ENCODE data around the gene KRTAP4-11. TPM values are rescaled to one million over a fixed set of nuclear protein-coding genes. Genes with fewer than 3 reads are reported as not detected.
"Not testable (repeated sequence)": the region's sequence is repeated elsewhere in the genome, so short reads cannot be mapped to it uniquely, and the experiment has no call there.

Gene KRTAP4-11
- total RNA-seq, 1 donor from 2014 or later = not detected

GRCh38 chr17:41116297-41116696 is 1.9 kb downstream of the KRTAP4-11 start:
- Mint-ChIP-seq H3K36me3 (no peaks in the 10 kb centered on the region), H3K4me1 (ENCODE audit: unreplicated experiment) (peaks cover 4% of the 10 kb centered on the region), H3K4me3 (no peak overlapping the region), H3K27ac (no peak overlapping the region), H3K9me3 (no peaks in the 10 kb centered on the region), H3K27me3 (no peaks in the 10 kb centered on the region)
- TF ChIP-seq, protein P1, sequence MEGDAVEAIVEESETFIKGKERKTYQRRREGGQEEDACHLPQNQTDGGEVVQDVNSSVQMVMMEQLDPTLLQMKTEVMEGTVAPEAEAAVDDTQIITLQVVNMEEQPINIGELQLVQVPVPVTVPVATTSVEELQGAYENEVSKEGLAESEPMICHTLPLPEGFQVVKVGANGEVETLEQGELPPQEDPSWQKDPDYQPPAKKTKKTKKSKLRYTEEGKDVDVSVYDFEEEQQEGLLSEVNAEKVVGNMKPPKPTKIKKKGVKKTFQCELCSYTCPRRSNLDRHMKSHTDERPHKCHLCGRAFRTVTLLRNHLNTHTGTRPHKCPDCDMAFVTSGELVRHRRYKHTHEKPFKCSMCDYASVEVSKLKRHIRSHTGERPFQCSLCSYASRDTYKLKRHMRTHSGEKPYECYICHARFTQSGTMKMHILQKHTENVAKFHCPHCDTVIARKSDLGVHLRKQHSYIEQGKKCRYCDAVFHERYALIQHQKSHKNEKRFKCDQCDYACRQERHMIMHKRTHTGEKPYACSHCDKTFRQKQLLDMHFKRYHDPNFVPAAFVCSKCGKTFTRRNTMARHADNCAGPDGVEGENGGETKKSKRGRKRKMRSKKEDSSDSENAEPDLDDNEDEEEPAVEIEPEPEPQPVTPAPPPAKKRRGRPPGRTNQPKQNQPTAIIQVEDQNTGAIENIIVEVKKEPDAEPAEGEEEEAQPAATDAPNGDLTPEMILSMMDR (conservative IDR thresholded peaks at IDR 0.05) = no peak
- no peak for DNase-seq (ENCODE audit: extremely low spot score, unreplicated experiment)

DNA sequence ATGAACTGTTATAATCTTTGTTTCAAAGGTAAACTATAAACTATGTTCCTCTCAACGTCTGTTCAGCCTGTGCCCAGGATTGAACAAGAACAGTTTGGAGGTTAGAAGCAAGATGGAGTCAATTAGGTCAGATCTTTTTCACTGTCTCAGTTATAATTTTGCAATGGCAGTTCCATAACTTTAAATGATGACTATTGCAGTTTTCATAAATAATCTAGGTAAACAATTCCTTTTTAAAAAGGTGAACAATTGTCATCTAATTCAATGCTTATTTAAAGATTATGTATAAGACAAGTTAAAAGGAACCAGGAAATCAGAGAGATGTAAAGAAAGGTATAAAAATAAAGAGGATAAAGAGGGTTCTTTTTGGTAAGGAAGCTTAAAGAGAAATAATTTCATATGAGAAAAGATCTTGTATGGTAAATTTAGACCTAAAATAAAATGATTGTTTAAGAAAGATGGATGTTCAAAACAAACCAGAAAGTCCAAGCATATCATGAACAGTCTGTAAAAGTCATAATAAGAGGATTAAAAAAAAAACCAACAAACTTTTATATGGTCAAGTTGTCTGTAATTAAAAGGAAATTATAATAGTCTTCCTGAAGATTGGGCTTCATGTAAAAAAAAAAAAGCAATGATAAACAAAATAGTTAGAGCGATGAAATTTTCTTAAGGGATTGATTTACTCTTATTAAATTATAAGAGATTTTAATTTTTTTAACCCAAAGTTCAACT is 6.9 kb downstream of the KRTAP4-11 start:
- H3K9me3 Mint-ChIP-seq = peaks cover 6% of the 10 kb centered on the region
- H3K27me3 Mint-ChIP-seq = no peaks in the 10 kb centered on the region

GRCh38 chr17:41108728-41109386 is 9.3 kb downstream of the KRTAP4-11 start:
- not testable (repeated sequence) for H3K4me3 Mint-ChIP-seq; DNase-seq (ENCODE audit: extremely low spot score, unreplicated experiment); H3K27me3 Mint-ChIP-seq; H3K27ac Mint-ChIP-seq; H3K9me3 Mint-ChIP-seq; H3K4me1 Mint-ChIP-seq (ENCODE audit: unreplicated experiment); H3K36me3 Mint-ChIP-seq

More for the DNA sequence above, 6.9 kb downstream of the KRTAP4-11 start:
- H3K36me3 Mint-ChIP-seq = no peaks in the 10 kb centered on the region
- no peak overlapping the region for H3K4me3 Mint-ChIP-seq
- no peak overlapping the region for H3K27ac Mint-ChIP-seq
- no peaks in the 10 kb centered on the region for H3K4me1 Mint-ChIP-seq (ENCODE audit: unreplicated experiment)
- TF ChIP-seq, protein P1 (conservative IDR thresholded peaks at IDR 0.05) = no peak
- DNase-seq (ENCODE audit: extremely low spot score, unreplicated experiment) = no peak

DNA sequence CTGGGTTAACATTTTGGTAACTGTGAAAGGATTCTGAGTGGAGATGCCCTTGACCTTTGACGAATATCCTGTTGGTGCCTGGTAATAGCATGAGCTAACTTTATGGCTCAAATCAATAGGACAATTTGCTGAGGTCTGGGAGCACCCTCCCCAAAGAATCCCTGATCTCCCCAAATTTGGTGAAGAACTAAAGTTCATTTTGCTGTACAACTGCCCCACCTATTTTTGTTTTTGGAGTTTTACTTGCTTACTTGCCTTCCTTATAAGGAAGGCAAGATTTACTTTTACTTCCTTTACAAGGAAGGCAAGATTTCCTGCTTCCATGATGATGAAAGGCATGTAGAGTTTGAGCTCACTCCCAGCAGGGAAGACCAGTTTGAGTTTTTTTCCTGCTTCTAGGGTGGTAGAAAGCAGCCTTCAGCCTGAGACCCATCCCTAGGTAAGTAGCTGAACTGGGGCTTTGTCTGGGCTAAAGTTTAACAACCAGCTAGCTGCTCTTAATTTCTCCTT is 10.2 kb downstream of the KRTAP4-11 start:
- peak overlapping the region; percentile 24 for H3K4me3 Mint-ChIP-seq
- peak overlapping the region; percentile 24 for H3K27ac Mint-ChIP-seq
- H3K27me3 Mint-ChIP-seq = no peaks in the 10 kb centered on the region
- TF ChIP-seq, protein P1 (conservative IDR thresholded peaks at IDR 0.05) = no peak
- peaks cover 6% of the 10 kb centered on the region for H3K9me3 Mint-ChIP-seq
- no peaks in the 10 kb centered on the region for H3K36me3 Mint-ChIP-seq
- DNase-seq (ENCODE audit: extremely low spot score, unreplicated experiment) = no peak
- peaks cover 4% of the 10 kb centered on the region for H3K4me1 Mint-ChIP-seq (ENCODE audit: unreplicated experiment)

- not testable (repeated sequence) for H3K27me3 Mint-ChIP-seq; H3K9me3 Mint-ChIP-seq; H3K4me1 Mint-ChIP-seq (ENCODE audit: unreplicated experiment); H3K4me3 Mint-ChIP-seq; H3K27ac Mint-ChIP-seq; DNase-seq (ENCODE audit: extremely low spot score, unreplicated experiment); H3K36me3 Mint-ChIP-seq
Measured at GRCh38 chr17:41105347-41105746, 12.8 kb downstream of the KRTAP4-11 start, which contains the start of gene KRTAP4-9. Gene KRTAP4-9, plus strand, starts transcription at chr17:41105389. Its CDS starts 0 bp downstream, at chr17:41105389.

GRCh38 chr17:41104386-41105038 is 13.7 kb downstream of the KRTAP4-11 start:
- H3K4me3 Mint-ChIP-seq; H3K36me3 Mint-ChIP-seq; DNase-seq (ENCODE audit: extremely low spot score, unreplicated experiment); H3K27ac Mint-ChIP-seq; H3K27me3 Mint-ChIP-seq: not testable (repeated sequence)
- Mint-ChIP-seq H3K9me3 (peaks cover 12% of the 10 kb centered on the region), H3K4me1 (ENCODE audit: unreplicated experiment) (peaks cover 14% of the 10 kb centered on the region)

All from type B pancreatic cell (in vitro differentiated cells).